Heart left ventricle (tissue), 13 donors: ENCODE data around the gene PNLIP.

Experiments
- CTCF ChIP-seq, 12 donors: fragments of 200-600 bp; sonication (generic) in 4 of 12; IDR thresholded peaks; one replicate each; pipeline versions ENCODE4 v1.5.0 to v1.8.0; 2018 to 2022; ENCODE audit warnings: antibody characterized with exemption in 12 of 12, mild to moderate bottlenecking in 5 of 12
- POLR2A ChIP-seq, 2 donors: fragments of 450-650 bp; IDR thresholded peaks; one replicate each; pipeline ENCODE4 v1.6.1; 2017; ENCODE audit warnings: antibody characterized with exemption in 2 of 2, mild to moderate bottlenecking in 2 of 2, moderate library complexity in 2 of 2
- donor health status: ischemic (EF 13 %, LVEDD 7.1; RV severe dilation, severe dysfunction).
- donor health status: DM: no; HTN: yes; CAD: no.
- donor health status: DM: no; HTN: no; CAD: no.
- donor health status: ischemic (EF 25% LVEDD 6.9; RV normal size, moderate dysfunction).
- donor health status: ischemic (EF 25% LVEDD 5.7; RV mildly dilated, moderate dysfunction).
- donor health status: ischemic (EF 35%, LVEDD 5.7; RV mildly dilated, moderate dysfunction).
- donor health status: nonischemic (EF 11% LVEDD 7.7; RV severe dilation, severe dysfunction).
- donor health status: DM: yes; HTN: yes; CAD: no.
- donor health status: PGD.
- donor health status: ischemic (EF 29% LVEDD 5.4; RV normal size, mild dysfunction).
- donor health status: nonischemic (EF 23%, LVEDD 6.1; RV moderate dilation, normal function).

GRCh38 chr10:116610443-116611152 lies 64.9 kb downstream of the PNLIP start:
- TF ChIP-seq CTCF (IDR thresholded peaks at IDR 0.05) (no peak), POLR2A (IDR thresholded peaks at IDR 0.05) (no peak)
